Nephron (organoid): ENCODE data around the gene CLIC1.

Experiments
- H3K27ac Mint-ChIP-seq, 3 experiments: 2 replicates each; pipeline ENCODE4 v1.8.0; 2020; ENCODE audit warnings: mixed read lengths in 3 of 3, mild to moderate bottlenecking in 2 of 3, moderate library complexity in 1 of 3
- H3K27me3 Mint-ChIP-seq: 2 replicates; pipeline ENCODE4 v1.8.0; 2021; ENCODE audit warnings: low read depth, mild to moderate bottlenecking, moderate library complexity, mixed read lengths
- H3K36me3 Mint-ChIP-seq: 2 replicates; pipeline ENCODE4 v1.8.0; 2020; ENCODE audit warnings: low read depth, mixed read lengths
- H3K4me1 Mint-ChIP-seq: 2 replicates; pipeline ENCODE4 v1.8.0; 2020; ENCODE audit warnings: mixed read lengths
- H3K4me3 Mint-ChIP-seq, 3 experiments: 2 replicates each; pipeline ENCODE4 v1.8.0; 2020; ENCODE audit warnings: mild to moderate bottlenecking in 3 of 3, mixed read lengths in 3 of 3, moderate library complexity in 2 of 3
- H3K9me3 Mint-ChIP-seq: 2 replicates; pipeline ENCODE4 v1.8.0; 2020; ENCODE audit warnings: mixed read lengths
- CTCF ChIP-seq, 3 experiments: fragments of 200-600 bp; sonication (generic); IDR thresholded peaks; one replicate each; pipeline ENCODE4 v1.5.0; 2021; ENCODE audit warnings: antibody characterized with exemption in 3 of 3; ENCODE audit not compliant: unreplicated experiment in 3 of 3

The CLIC1 gene

GRCh38 chr6:31736021-31736767 lies at the start of gene CLIC1:
Gene CLIC1, minus strand, starts transcription at chr6:31736530. Its CDS starts 230 bp downstream, at chr6:31736300.
- Mint-ChIP-seq H3K4me1 (peaks cover 60% of the 10 kb centered on the region), H3K9me3 (no peaks in the 10 kb centered on the region), H3K27ac (peak within 1 kb of the TSS; percentile 99 to 100 (median 100)), H3K27me3 (no peaks in the 10 kb centered on the region), H3K4me3 (peak within 1 kb of the TSS; percentile 94 to 97 (median 95)), H3K36me3 (peaks cover 33% of the 10 kb centered on the region)
- no peak for TF ChIP-seq CTCF (IDR thresholded peaks at IDR 0.05; ENCODE audit: unreplicated experiment in 3 of 3)

DNA sequence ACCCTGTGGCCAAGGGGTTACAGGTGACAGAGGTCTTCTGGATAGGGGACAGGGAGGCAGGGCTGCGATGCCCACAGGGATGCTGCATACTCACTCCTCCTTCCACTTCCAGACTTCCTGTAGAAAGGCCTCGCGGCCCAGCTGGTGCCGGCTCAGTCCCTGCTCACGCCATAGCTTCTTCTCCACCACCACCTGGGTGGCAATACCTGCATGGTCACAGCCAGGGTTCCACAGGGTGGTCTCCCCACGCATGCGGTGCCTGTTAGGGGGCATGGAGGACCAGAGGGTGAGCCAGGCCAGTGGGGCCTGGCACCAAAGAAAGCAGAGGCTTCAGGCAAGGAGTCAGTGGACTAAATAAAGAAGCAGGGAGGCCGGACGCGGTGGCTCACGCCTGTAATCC lies 49.1 kb upstream of the CLIC1 start:
- Mint-ChIP-seq H3K4me3 (no peak overlapping the region), H3K27ac (no peak overlapping the region), H3K4me1 (peaks cover 1% of the 10 kb centered on the region), H3K9me3 (no peaks in the 10 kb centered on the region), H3K36me3 (peaks cover 34% of the 10 kb centered on the region), H3K27me3 (no peaks in the 10 kb centered on the region)
- no peak for TF ChIP-seq CTCF (IDR thresholded peaks at IDR 0.05; ENCODE audit: unreplicated experiment in 3 of 3)

DNA sequence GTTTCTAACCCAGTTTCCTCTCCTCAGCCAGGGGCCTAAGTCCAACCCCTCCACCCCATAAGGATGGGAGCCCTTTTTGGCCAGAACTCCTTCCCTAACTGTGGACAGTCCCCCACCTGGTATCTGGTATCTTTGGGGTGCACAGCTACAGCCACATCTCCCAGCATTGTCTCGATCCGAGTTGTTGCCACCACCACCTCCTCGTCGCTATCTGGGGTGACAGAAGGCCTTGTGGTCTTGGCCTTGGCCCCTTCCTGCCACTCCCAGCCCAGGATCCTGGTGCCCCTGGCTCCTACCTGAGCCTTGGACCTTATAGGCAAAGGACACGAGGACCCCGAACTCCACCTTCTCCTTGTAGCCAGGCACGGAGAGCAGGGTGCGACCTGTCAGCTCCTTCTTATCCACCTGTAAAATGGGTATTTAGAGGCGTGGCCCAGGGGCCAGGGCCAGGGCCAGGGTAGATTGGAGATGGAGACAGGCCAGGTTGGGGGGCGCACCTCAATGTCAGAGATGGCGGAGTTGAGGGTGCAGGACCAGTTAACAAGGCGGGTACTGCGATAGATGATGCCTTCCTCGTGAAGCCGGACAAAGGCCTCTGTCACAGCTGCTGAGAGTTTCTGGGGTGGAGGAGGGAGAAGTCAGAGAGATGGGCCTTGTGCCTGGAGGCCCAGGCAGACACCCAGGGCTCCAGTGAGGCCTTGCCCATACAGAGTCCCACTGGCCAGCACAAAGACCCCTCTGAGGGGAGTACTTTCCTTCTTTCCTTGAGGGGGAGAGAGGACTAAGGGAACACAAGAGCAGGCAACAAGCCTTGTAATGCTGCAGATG lies 48.0 kb upstream of the CLIC1 start:
- no peaks in the 10 kb centered on the region for H3K9me3 Mint-ChIP-seq

DNA sequence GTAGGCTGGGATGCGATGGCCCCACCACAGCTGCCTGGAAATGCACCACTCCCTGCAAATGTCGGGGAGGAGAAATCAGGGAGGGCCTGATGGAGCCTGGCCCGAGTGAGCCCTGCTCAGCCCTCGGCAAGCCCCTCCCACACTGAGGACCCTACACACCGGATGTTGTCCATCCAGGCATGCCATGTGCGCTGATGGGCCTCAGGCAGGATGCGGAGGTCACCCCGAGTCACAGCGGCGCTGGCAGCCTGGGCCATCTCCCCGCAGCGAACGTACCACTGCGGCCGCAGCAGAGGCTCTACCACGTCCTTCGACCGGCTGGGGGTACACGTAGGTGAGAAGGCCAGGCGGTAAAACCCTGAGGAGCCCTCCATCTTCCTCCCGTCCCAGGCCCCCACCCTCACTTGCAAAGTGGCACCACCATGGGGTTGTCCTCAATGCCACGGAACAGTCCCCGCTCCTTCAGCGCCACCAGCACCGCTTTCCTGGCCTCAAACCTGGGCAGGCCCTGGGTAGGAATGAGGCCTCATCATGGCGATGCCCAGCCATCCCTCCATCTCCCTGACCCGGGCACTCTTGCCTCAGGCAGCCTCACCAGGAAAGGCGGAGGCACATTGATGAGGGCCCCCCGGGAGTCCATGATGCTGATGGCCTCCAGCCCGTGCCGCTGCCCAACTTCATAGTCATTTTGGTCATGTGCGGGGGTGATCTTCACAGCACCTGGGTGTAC lies 46.0 kb upstream of the CLIC1 start:
- Mint-ChIP-seq H3K27ac (no peak overlapping the region), H3K27me3 (no peaks in the 10 kb centered on the region), H3K36me3 (peaks cover 33% of the 10 kb centered on the region), H3K4me1 (no peaks in the 10 kb centered on the region), H3K4me3 (no peak overlapping the region), H3K9me3 (no peaks in the 10 kb centered on the region)
- no peak for TF ChIP-seq CTCF (IDR thresholded peaks at IDR 0.05; ENCODE audit: unreplicated experiment in 3 of 3)

More for the DNA sequence above, 48.0 kb upstream of the CLIC1 start:
- no peak for TF ChIP-seq CTCF (IDR thresholded peaks at IDR 0.05; ENCODE audit: unreplicated experiment in 3 of 3)
- H3K27ac Mint-ChIP-seq, result no peak overlapping the region
- H3K4me3 Mint-ChIP-seq, result no peak overlapping the region
- H3K36me3 Mint-ChIP-seq, result peaks cover 33% of the 10 kb centered on the region
- H3K4me1 Mint-ChIP-seq, result no peaks in the 10 kb centered on the region
- no peaks in the 10 kb centered on the region for H3K27me3 Mint-ChIP-seq

DNA sequence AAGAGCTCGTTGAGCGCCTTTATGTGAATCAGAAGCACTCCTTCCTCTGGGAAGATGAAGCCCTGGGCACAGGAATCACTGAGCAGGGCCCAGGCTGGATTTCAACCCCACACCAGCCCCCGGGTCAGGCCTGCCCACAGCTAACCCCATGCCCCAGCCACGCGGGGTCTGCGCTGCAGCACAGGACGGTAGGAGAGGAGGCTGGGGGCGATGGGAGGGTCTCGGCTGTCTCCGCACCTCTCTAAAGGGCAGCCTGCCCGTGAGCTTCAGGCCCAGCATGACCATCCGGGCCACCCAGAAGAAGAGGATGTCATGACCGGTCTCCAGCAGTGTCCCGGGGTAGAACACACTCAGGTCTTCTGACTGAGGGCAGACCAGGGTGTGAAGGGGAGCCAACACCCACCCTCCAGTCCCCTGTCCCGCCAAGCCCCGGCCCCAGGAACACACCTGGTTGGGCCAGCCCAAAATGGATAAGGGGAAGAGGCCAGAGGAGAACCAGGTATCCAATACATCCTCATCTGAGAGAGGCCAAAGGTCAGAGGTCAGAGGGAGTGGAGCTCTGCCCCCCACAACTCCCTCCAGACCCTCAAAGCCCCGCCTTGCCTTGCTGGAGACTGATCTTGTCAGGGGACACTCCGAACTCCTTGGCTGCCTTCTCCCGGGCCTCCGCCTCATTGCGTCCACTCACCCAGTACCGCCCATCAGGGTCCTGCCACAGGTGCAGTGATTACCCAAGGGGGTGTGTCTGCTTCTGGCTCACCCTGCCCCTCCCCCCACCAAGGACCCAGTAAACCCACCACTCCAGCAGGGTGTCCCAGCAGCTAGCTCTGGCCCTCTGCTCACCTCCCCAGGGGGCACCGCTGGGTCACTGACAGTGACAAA lies 45.2 kb upstream of the CLIC1 start:
- Mint-ChIP-seq H3K9me3 (no peaks in the 10 kb centered on the region), H3K4me3 (no peak overlapping the region), H3K27ac (no peak overlapping the region)

More for the DNA sequence above, 45.2 kb upstream of the CLIC1 start:
- Mint-ChIP-seq H3K27me3 (no peaks in the 10 kb centered on the region), H3K4me1 (no peaks in the 10 kb centered on the region), H3K36me3 (peaks cover 29% of the 10 kb centered on the region)
- TF ChIP-seq CTCF (IDR thresholded peaks at IDR 0.05; ENCODE audit: unreplicated experiment in 3 of 3), result no peak
